Hepatic stellate cell (primary cell): ENCODE measurements around the gene TTC28.
"Not testable (repeated sequence)": the region's sequence is repeated elsewhere in the genome, so short reads cannot be mapped to it uniquely, and the experiment has no call there.

ENCODE experiments used
- DNase-seq: peaks from one replicate; pipeline ENCODE4 v3.0.0; 2011; ENCODE audit warnings: low spot score

The TTC28 gene

GRCh38 chr22:28560046-28560742 is 119.4 kb downstream of the TTC28 start:
- peak; percentile 23 for DNase-seq

- DNase-seq = no peak
Measured at GRCh38 chr22:28557184-28557583, 122.5 kb downstream of the TTC28 start.

- DNase-seq = not testable (repeated sequence)
Measured at GRCh38 chr22:28553108-28553866, 126.4 kb downstream of the TTC28 start.

- DNase-seq = no peak
Measured at GRCh38 chr22:28548406-28548805, 131.2 kb downstream of the TTC28 start.

GRCh38 chr22:28547132-28547842 is 132.4 kb downstream of the TTC28 start:
- DNase-seq = peak; percentile 61

GRCh38 chr22:28544431-28544868 is 135.2 kb downstream of the TTC28 start:
- DNase-seq = no peak

- DNase-seq = no peak
Measured at GRCh38 chr22:28542980-28543621, 136.5 kb downstream of the TTC28 start.

- DNase-seq = no peak
Measured at GRCh38 chr22:28541137-28541536, 138.5 kb downstream of the TTC28 start.

- DNase-seq = no peak
Measured at GRCh38 chr22:28538922-28539321, 140.7 kb downstream of the TTC28 start.

- not testable (repeated sequence) for DNase-seq
Measured at GRCh38 chr22:28530565-28530964, 149.1 kb downstream of the TTC28 start.

- DNase-seq = not testable (repeated sequence)
Measured at GRCh38 chr22:28529144-28529543, 150.5 kb downstream of the TTC28 start.

GRCh38 chr22:28521451-28521850 is 158.2 kb downstream of the TTC28 start:
- DNase-seq = no peak

- DNase-seq = no peak
Measured at GRCh38 chr22:28514321-28514821, 165.3 kb downstream of the TTC28 start.

GRCh38 chr22:28512387-28512786 is 167.3 kb downstream of the TTC28 start:
- not testable (repeated sequence) for DNase-seq

- no peak for DNase-seq
Measured at GRCh38 chr22:28507896-28508295, 171.7 kb downstream of the TTC28 start.

- DNase-seq = no peak
Measured at GRCh38 chr22:28506150-28506535, 173.5 kb downstream of the TTC28 start.

GRCh38 chr22:28505416-28506149 is 174.1 kb downstream of the TTC28 start:
- DNase-seq = no peak

- no peak for DNase-seq
Measured at GRCh38 chr22:28500006-28500405, 179.6 kb downstream of the TTC28 start.

- DNase-seq = no peak
Measured at GRCh38 chr22:28498044-28498443, 181.6 kb downstream of the TTC28 start.

- DNase-seq = no peak
Measured at GRCh38 chr22:28497188-28497587, 182.5 kb downstream of the TTC28 start.

- not testable (repeated sequence) for DNase-seq
Measured at GRCh38 chr22:28491289-28491688, 188.4 kb downstream of the TTC28 start.
